ENCODE data around the gene SMC1A.
"Not testable (repeated sequence)": the region's sequence is repeated elsewhere in the genome, so short reads cannot be mapped to it uniquely, and the experiment has no call there.

Gene SMC1A

GRCh38 chrX:53422086-53422860 lies at the start of gene SMC1A:
TSS of gene SMC1A (minus strand) at chrX:53422654. CDS start at chrX:53422600, 54 bp downstream.
- DNase-seq (ENCODE audit: low read depth) = peak; percentile 88

GRCh38 chrX:53471346-53471745 lies 48.9 kb upstream of the SMC1A start:
- no peak for DNase-seq (ENCODE audit: low read depth)

- not testable (repeated sequence) for DNase-seq (ENCODE audit: low read depth)
Measured at GRCh38 chrX:53468659-53469058, 46.2 kb upstream of the SMC1A start.

GRCh38 chrX:53458082-53458481 lies 35.6 kb upstream of the SMC1A start:
- no peak for DNase-seq (ENCODE audit: low read depth)

GRCh38 chrX:53456254-53456653 lies 33.8 kb upstream of the SMC1A start:
- DNase-seq (ENCODE audit: low read depth) = peak; percentile 50

- DNase-seq (ENCODE audit: low read depth) = no peak
Measured at GRCh38 chrX:53452812-53453211, 30.4 kb upstream of the SMC1A start.

GRCh38 chrX:53449632-53450031 lies 27.2 kb upstream of the SMC1A start:
- DNase-seq (ENCODE audit: low read depth) = no peak

- DNase-seq (ENCODE audit: low read depth) = no peak
Measured at GRCh38 chrX:53447441-53447840, 25.0 kb upstream of the SMC1A start.

- no peak for DNase-seq (ENCODE audit: low read depth)
Measured at GRCh38 chrX:53445977-53446376, 23.5 kb upstream of the SMC1A start.

- no peak for DNase-seq (ENCODE audit: low read depth)
Measured at GRCh38 chrX:53442322-53442631, 19.8 kb upstream of the SMC1A start.

GRCh38 chrX:53441531-53442321 lies 19.3 kb upstream of the SMC1A start:
- DNase-seq (ENCODE audit: low read depth) = no peak

GRCh38 chrX:53440621-53441517 lies 18.4 kb upstream of the SMC1A start:
- DNase-seq (ENCODE audit: low read depth) = no peak

- no peak for DNase-seq (ENCODE audit: low read depth)
Measured at GRCh38 chrX:53440101-53440500, 17.6 kb upstream of the SMC1A start.

GRCh38 chrX:53438832-53439230 lies 16.4 kb upstream of the SMC1A start:
- no peak for DNase-seq (ENCODE audit: low read depth)

GRCh38 chrX:53438174-53438831 lies 15.8 kb upstream of the SMC1A start:
- DNase-seq (ENCODE audit: low read depth) = no peak

- no peak for DNase-seq (ENCODE audit: low read depth)
Measured at GRCh38 chrX:53437206-53437605, 14.8 kb upstream of the SMC1A start.

- DNase-seq (ENCODE audit: low read depth) = no peak
Measured at GRCh38 chrX:53435997-53436396, 13.5 kb upstream of the SMC1A start.

GRCh38 chrX:53433651-53434639 lies 11.5 kb upstream of the SMC1A start, which contains the start of gene HSD17B10:
TSS of gene HSD17B10 (minus strand) at chrX:53434370. CDS start at chrX:53434345, 25 bp downstream.
- DNase-seq (ENCODE audit: low read depth) = no peak

GRCh38 chrX:53430231-53430630 lies 7.8 kb upstream of the SMC1A start:
- DNase-seq (ENCODE audit: low read depth) = no peak

GRCh38 chrX:53429755-53430154 lies 7.3 kb upstream of the SMC1A start:
- no peak for DNase-seq (ENCODE audit: low read depth)

Data from GM04503 (cell line).